AG09309 (cell line): ENCODE results near the gene UGT1A1.
"Not testable (repeated sequence)": the region's sequence is repeated elsewhere in the genome, so short reads cannot be mapped to it uniquely, and the experiment has no call there.

Experiments used
- DNase-seq: peaks from one replicate; pipeline ENCODE4 v3.0.0-alpha.2; 2010; ENCODE audit warnings: low read depth
- H3K4me3 ChIP-seq: 2 replicates; pipeline ENCODE4 v1.5.1; 2011; ENCODE audit warnings: mild to moderate bottlenecking, low read depth, low read length, moderate library complexity; ENCODE audit not compliant: control insufficient read depth
- CTCF ChIP-seq: IDR thresholded peaks from 2 replicates; pipeline ENCODE4 v1.5.1; 2011; ENCODE audit warnings: mild to moderate bottlenecking, low read depth, low read length, inconsistent platforms; ENCODE audit not compliant: insufficient read depth, control insufficient read depth; ENCODE audit errors: missing control alignments

The UGT1A1 gene

GRCh38 chr2:233747283-233747544 is 12.9 kb upstream of the UGT1A1 start:
- no peak overlapping the region for H3K4me3 ChIP-seq
- TF ChIP-seq CTCF: no peak
- DNase-seq: no peak

- not testable (repeated sequence) for DNase-seq
Measured at GRCh38 chr2:233750689-233751088, 9.4 kb upstream of the UGT1A1 start.

GRCh38 chr2:233751212-233752009 is 8.7 kb upstream of the UGT1A1 start:
- not testable (repeated sequence) for DNase-seq

More at GRCh38 chr2:233750689-233751088, 9.4 kb upstream of the UGT1A1 start:
- H3K4me3 ChIP-seq: not testable (repeated sequence)

GRCh38 chr2:233754872-233755611 is 5.0 kb upstream of the UGT1A1 start:
- no peak for DNase-seq
- no peak for TF ChIP-seq CTCF
- no peak overlapping the region for H3K4me3 ChIP-seq

More at GRCh38 chr2:233751212-233752009, 8.7 kb upstream of the UGT1A1 start:
- H3K4me3 ChIP-seq: not testable (repeated sequence)

- no peak for TF ChIP-seq CTCF
- no peak for DNase-seq
- H3K4me3 ChIP-seq: no peak overlapping the region
Measured at GRCh38 chr2:233756429-233757081, 3.5 kb upstream of the UGT1A1 start.

GRCh38 chr2:233758141-233758540 is 1.9 kb upstream of the UGT1A1 start:
- H3K4me3 ChIP-seq: no peak overlapping the region
- no peak for DNase-seq
- no peak for TF ChIP-seq CTCF

GRCh38 chr2:233758849-233759248 is 1.2 kb upstream of the UGT1A1 start:
- TF ChIP-seq CTCF: no peak
- DNase-seq: no peak
- no peak overlapping the region for H3K4me3 ChIP-seq
